ENCODE results near the gene MPP1. TPM values are rescaled to one million over a fixed set of nuclear protein-coding genes. Genes with fewer than 3 reads are reported as not detected.

MPP1 gene
- total and polyA plus RNA-seq, 2 donors: 21.0 to 24.9 TPM

GRCh38 chrX:154802947-154803346 lies 2.3 kb downstream of the MPP1 start:
- Histone ChIP-seq H3K4me1 (ENCODE audit: insufficient read depth) (no peaks in the 10 kb centered on the region), H3K4me3 (ENCODE audit: low read depth, low read length) (no peak overlapping the region), H3K27ac (ENCODE audit: low read depth) (no peak overlapping the region), H3K36me3 (ENCODE audit: insufficient read depth) (no peaks in the 10 kb centered on the region)
- DNase-seq (ENCODE audit: extremely low spot score): no peak
- 76% methylated on average over 2 of the region's 2 CpGs for WGBS

- no peak for DNase-seq (ENCODE audit: extremely low spot score)
- 80% methylated on average over 8 of the region's 8 CpGs for WGBS
- Histone ChIP-seq H3K27ac (ENCODE audit: low read depth) (no peak overlapping the region), H3K36me3 (ENCODE audit: insufficient read depth) (no peaks in the 10 kb centered on the region), H3K4me3 (ENCODE audit: low read depth, low read length) (no peak overlapping the region), H3K4me1 (ENCODE audit: insufficient read depth) (no peaks in the 10 kb centered on the region)
Observed at GRCh38 chrX:154800478-154801210, 4.6 kb downstream of the MPP1 start.

- no peaks in the 10 kb centered on the region for H3K36me3 ChIP-seq (ENCODE audit: insufficient read depth)
- no peak for DNase-seq (ENCODE audit: extremely low spot score)
Observed at GRCh38 chrX:154799556-154800348, 5.5 kb downstream of the MPP1 start.

GRCh38 chrX:154797006-154797405 lies 8.3 kb downstream of the MPP1 start:
- DNase-seq (ENCODE audit: extremely low spot score): no peak
- H3K4me1 ChIP-seq (ENCODE audit: insufficient read depth): no peaks in the 10 kb centered on the region
- no peak overlapping the region for H3K4me3 ChIP-seq (ENCODE audit: low read depth, low read length)
- no peak overlapping the region for H3K27ac ChIP-seq (ENCODE audit: low read depth)
- no peaks in the 10 kb centered on the region for H3K36me3 ChIP-seq (ENCODE audit: insufficient read depth)
- 70% methylated on average over 6 of the region's 6 CpGs for WGBS

More at GRCh38 chrX:154799556-154800348, 5.5 kb downstream of the MPP1 start:
- no peaks in the 10 kb centered on the region for H3K4me1 ChIP-seq (ENCODE audit: insufficient read depth)
- WGBS: 60% methylated on average over 9 of the region's 9 CpGs
- no peak overlapping the region for H3K27ac ChIP-seq (ENCODE audit: low read depth)
- H3K4me3 ChIP-seq (ENCODE audit: low read depth, low read length): no peak overlapping the region

- Histone ChIP-seq H3K36me3 (ENCODE audit: insufficient read depth) (no peaks in the 10 kb centered on the region), H3K4me3 (ENCODE audit: low read depth, low read length) (no peak overlapping the region), H3K27ac (ENCODE audit: low read depth) (no peak overlapping the region), H3K4me1 (ENCODE audit: insufficient read depth) (no peaks in the 10 kb centered on the region)
- DNase-seq (ENCODE audit: extremely low spot score): no peak
- WGBS: 88% methylated on average over 2 of the region's 2 CpGs
Observed at GRCh38 chrX:154795016-154795415, 10.3 kb downstream of the MPP1 start.

- no peak overlapping the region for H3K4me3 ChIP-seq (ENCODE audit: low read depth, low read length)
- WGBS: 77% methylated on average over 7 of the region's 7 CpGs
- DNase-seq (ENCODE audit: extremely low spot score): no peak
Observed at GRCh38 chrX:154793084-154793795, 12.0 kb downstream of the MPP1 start.

GRCh38 chrX:154791939-154792338 lies 13.3 kb downstream of the MPP1 start:
- Histone ChIP-seq H3K36me3 (ENCODE audit: insufficient read depth) (no peaks in the 10 kb centered on the region), H3K27ac (ENCODE audit: low read depth) (no peak overlapping the region), H3K4me1 (ENCODE audit: insufficient read depth) (no peaks in the 10 kb centered on the region), H3K4me3 (ENCODE audit: low read depth, low read length) (no peak overlapping the region)
- DNase-seq (ENCODE audit: extremely low spot score): no peak
- 92% methylated on average over 8 of the region's 8 CpGs for WGBS

More at GRCh38 chrX:154793084-154793795, 12.0 kb downstream of the MPP1 start:
- Histone ChIP-seq H3K4me1 (ENCODE audit: insufficient read depth) (no peaks in the 10 kb centered on the region), H3K27ac (ENCODE audit: low read depth) (no peak overlapping the region), H3K36me3 (ENCODE audit: insufficient read depth) (no peaks in the 10 kb centered on the region)

GRCh38 chrX:154791467-154791866 lies 13.8 kb downstream of the MPP1 start:
- no peaks in the 10 kb centered on the region for H3K4me1 ChIP-seq (ENCODE audit: insufficient read depth)
- H3K27ac ChIP-seq (ENCODE audit: low read depth): no peak overlapping the region
- DNase-seq (ENCODE audit: extremely low spot score): no peak
- 72% methylated on average over 4 of the region's 4 CpGs for WGBS
- no peaks in the 10 kb centered on the region for H3K36me3 ChIP-seq (ENCODE audit: insufficient read depth)
- H3K4me3 ChIP-seq (ENCODE audit: low read depth, low read length): no peak overlapping the region

GRCh38 chrX:154785716-154786115 lies 19.6 kb downstream of the MPP1 start:
- H3K27ac ChIP-seq (ENCODE audit: low read depth): no peak overlapping the region
- whole genome bisulfite sequencing: 57% methylated on average over 6 of the region's 6 CpGs
- no peak overlapping the region for H3K4me3 ChIP-seq (ENCODE audit: low read depth, low read length)
- DNase-seq (ENCODE audit: extremely low spot score): no peak
- H3K36me3 ChIP-seq (ENCODE audit: insufficient read depth): no peaks in the 10 kb centered on the region
- H3K4me1 ChIP-seq (ENCODE audit: insufficient read depth): no peaks in the 10 kb centered on the region

- no peaks in the 10 kb centered on the region for H3K36me3 ChIP-seq (ENCODE audit: insufficient read depth)
- no peaks in the 10 kb centered on the region for H3K4me1 ChIP-seq (ENCODE audit: insufficient read depth)
- H3K4me3 ChIP-seq (ENCODE audit: low read depth, low read length): no peak overlapping the region
- no peak overlapping the region for H3K27ac ChIP-seq (ENCODE audit: low read depth)
- no peak for DNase-seq (ENCODE audit: extremely low spot score)
- WGBS: 86% methylated on average over 13 of the region's 13 CpGs
Observed at GRCh38 chrX:154784149-154784995, 20.9 kb downstream of the MPP1 start.

GRCh38 chrX:154780968-154781367 lies 24.3 kb downstream of the MPP1 start:
- no peak for DNase-seq (ENCODE audit: extremely low spot score)
- H3K36me3 ChIP-seq (ENCODE audit: insufficient read depth): no peaks in the 10 kb centered on the region
- WGBS: 93% methylated on average over 9 of the region's 9 CpGs
- no peak overlapping the region for H3K4me3 ChIP-seq (ENCODE audit: low read depth, low read length)
- H3K27ac ChIP-seq (ENCODE audit: low read depth): no peak overlapping the region
- H3K4me1 ChIP-seq (ENCODE audit: insufficient read depth): no peaks in the 10 kb centered on the region

- H3K4me1 ChIP-seq (ENCODE audit: insufficient read depth): no peaks in the 10 kb centered on the region
- 93% methylated on average over 4 of the region's 4 CpGs for WGBS
- DNase-seq (ENCODE audit: extremely low spot score): no peak
- no peak overlapping the region for H3K27ac ChIP-seq (ENCODE audit: low read depth)
- no peaks in the 10 kb centered on the region for H3K36me3 ChIP-seq (ENCODE audit: insufficient read depth)
- H3K4me3 ChIP-seq (ENCODE audit: low read depth, low read length): no peak overlapping the region
Observed at GRCh38 chrX:154779261-154779660, 26.0 kb downstream of the MPP1 start.

- H3K36me3 ChIP-seq (ENCODE audit: insufficient read depth): peaks cover 3% of the 10 kb centered on the region
- no peak overlapping the region for H3K27ac ChIP-seq (ENCODE audit: low read depth)
- WGBS: 94% methylated on average over 2 of the region's 2 CpGs
- no peaks in the 10 kb centered on the region for H3K4me1 ChIP-seq (ENCODE audit: insufficient read depth)
- DNase-seq (ENCODE audit: extremely low spot score): no peak
- H3K4me3 ChIP-seq (ENCODE audit: low read depth, low read length): no peak overlapping the region
Observed at GRCh38 chrX:154776753-154777152, 28.5 kb downstream of the MPP1 start.
